ENCODE data around the gene SOWAHC. TPM values are rescaled to one million over a fixed set of nuclear protein-coding genes. Genes with fewer than 3 reads are reported as not detected.
"Not testable (repeated sequence)": the region's sequence is repeated elsewhere in the genome, so short reads cannot be mapped to it uniquely, and the experiment has no call there.

SOWAHC gene
- total RNA-seq, 2 experiments from 2014 or later, result 0.29 TPM

- no peak overlapping the region for H3K27ac Mint-ChIP-seq
- no peaks in the 10 kb centered on the region for H3K9me3 Mint-ChIP-seq
- ATAC-seq (no peak), DNase-seq (no peak)
- H3K4me3 Mint-ChIP-seq, result no peak overlapping the region
- no peak for TF ChIP-seq CTCF (IDR thresholded peaks at IDR 0.05)
- intact Hi-C loops (cut with micrococcal nuclease), result no loop called here
- peaks cover 4% of the 10 kb centered on the region for H3K27me3 Mint-ChIP-seq
- ChIA-PET POLR2A (no interaction called here), CTCF (no interaction called here)
- peaks cover 2% of the 10 kb centered on the region for H3K4me1 Mint-ChIP-seq (ENCODE audit: low read depth)
- no peaks in the 10 kb centered on the region for H3K36me3 Mint-ChIP-seq (ENCODE audit: low read depth)
Observed at GRCh38 chr2:109638795-109639194, 24.6 kb downstream of the SOWAHC start.

GRCh38 chr2:109640000-109640399, 25.8 kb downstream of the SOWAHC start:
- intact Hi-C loops (cut with micrococcal nuclease); POLR2A ChIA-PET; H3K9me3 Mint-ChIP-seq; H3K27me3 Mint-ChIP-seq; H3K4me1 Mint-ChIP-seq (ENCODE audit: low read depth); H3K36me3 Mint-ChIP-seq (ENCODE audit: low read depth); H3K27ac Mint-ChIP-seq; ATAC-seq; DNase-seq; H3K4me3 Mint-ChIP-seq: not testable (repeated sequence)
- CTCF ChIA-PET, result interaction anchor here (0.8 kb wide), 1 partner anchor 96 kb away, joined by 3 read pairs; no protein-coding TSS in a partner anchor

GRCh38 chr2:109644571-109645275, 30.6 kb downstream of the SOWAHC start:
- CTCF ChIA-PET, result interaction anchor here (0.9 to 1.1 kb wide), 2 partner anchors 9 to 15 kb away, joined by 3 read pairs; no protein-coding TSS in a partner anchor
- no peak for DNase-seq
- TF ChIP-seq CTCF (IDR thresholded peaks at IDR 0.05), result no peak
- intact Hi-C loops (cut with micrococcal nuclease), result no loop called here
- no peaks in the 10 kb centered on the region for H3K4me1 Mint-ChIP-seq (ENCODE audit: low read depth)
- ATAC-seq, result no peak
- H3K36me3 Mint-ChIP-seq (ENCODE audit: low read depth), result no peaks in the 10 kb centered on the region
- peaks cover 4% of the 10 kb centered on the region for H3K27me3 Mint-ChIP-seq
- no peak overlapping the region for H3K27ac Mint-ChIP-seq
- H3K4me3 Mint-ChIP-seq, result no peak overlapping the region
- H3K9me3 Mint-ChIP-seq, result no peaks in the 10 kb centered on the region
- POLR2A ChIA-PET, result no interaction called here

- intact Hi-C loops (cut with micrococcal nuclease), result no loop called here
- CTCF ChIA-PET, result no interaction called here
- TF ChIP-seq CTCF (IDR thresholded peaks at IDR 0.05), result no peak
Observed at GRCh38 chr2:109645412-109646184, 31.4 kb downstream of the SOWAHC start.

GRCh38 chr2:109646961-109647360, 32.8 kb downstream of the SOWAHC start:
- ChIA-PET CTCF (no interaction called here), POLR2A (no interaction called here)
- no peaks in the 10 kb centered on the region for H3K36me3 Mint-ChIP-seq (ENCODE audit: low read depth)
- DNase-seq (no peak), ATAC-seq (no peak)
- H3K4me1 Mint-ChIP-seq (ENCODE audit: low read depth), result no peaks in the 10 kb centered on the region
- intact Hi-C loops (cut with micrococcal nuclease), result no loop called here
- H3K27me3 Mint-ChIP-seq, result peaks cover 2% of the 10 kb centered on the region
- no peak overlapping the region for H3K27ac Mint-ChIP-seq
- TF ChIP-seq CTCF (IDR thresholded peaks at IDR 0.05), result no peak
- H3K9me3 Mint-ChIP-seq, result no peaks in the 10 kb centered on the region
- H3K4me3 Mint-ChIP-seq, result no peak overlapping the region

More at GRCh38 chr2:109645412-109646184, 31.4 kb downstream of the SOWAHC start:
- Mint-ChIP-seq H3K9me3 (no peaks in the 10 kb centered on the region), H3K27me3 (peaks cover 4% of the 10 kb centered on the region), H3K27ac (no peak overlapping the region), H3K4me3 (no peak overlapping the region), H3K4me1 (ENCODE audit: low read depth) (no peaks in the 10 kb centered on the region), H3K36me3 (ENCODE audit: low read depth) (no peaks in the 10 kb centered on the region)
- DNase-seq (no peak), ATAC-seq (no peak)
- POLR2A ChIA-PET, result no interaction called here
